NCI-H187 treated with DMSO at 0.1 percent for 48 hours (cell line): Measurements from ENCODE around the gene ITGA8.
"Not testable (repeated sequence)": the region's sequence is repeated elsewhere in the genome, so short reads cannot be mapped to it uniquely, and the experiment has no call there.

Experiments
- DNase-seq: peaks from one replicate; lab custom pipeline; 2025; lab: John Stamatoyannopoulos, UW

Gene ITGA8

GRCh38 chr10:15606377-15606776 lies 113.3 kb downstream of the ITGA8 start:
- DNase-seq = no peak

DNA sequence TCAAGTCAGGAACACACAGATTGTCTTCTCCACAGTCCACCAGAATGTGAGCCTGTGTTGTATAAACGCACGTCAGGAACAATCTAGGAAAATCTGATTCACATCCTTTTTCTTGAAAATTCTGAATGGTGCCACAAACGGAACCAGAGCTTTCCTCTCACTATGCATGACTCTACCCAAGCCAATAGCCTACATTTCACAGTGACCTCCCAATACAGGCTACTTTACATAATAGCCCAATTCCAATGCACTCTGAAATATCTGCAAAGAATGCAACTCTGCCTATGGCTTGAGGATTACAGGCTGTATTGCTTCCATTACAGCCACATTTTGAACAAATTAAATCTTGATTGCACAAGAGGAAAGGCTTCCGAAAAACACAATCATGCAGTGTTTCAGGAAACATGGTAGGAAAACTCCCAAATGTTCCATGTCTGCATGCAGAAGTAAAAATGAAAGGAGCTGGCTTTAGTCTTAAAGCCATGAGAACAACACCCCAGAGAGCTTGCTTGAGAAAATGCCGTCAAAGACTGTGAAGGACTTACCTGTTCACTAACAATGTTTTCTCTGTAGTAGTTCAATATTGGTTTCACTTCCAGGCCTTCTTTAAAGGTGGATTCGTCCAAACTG lies 113.9 kb downstream of the ITGA8 start:
- no peak for DNase-seq

DNA sequence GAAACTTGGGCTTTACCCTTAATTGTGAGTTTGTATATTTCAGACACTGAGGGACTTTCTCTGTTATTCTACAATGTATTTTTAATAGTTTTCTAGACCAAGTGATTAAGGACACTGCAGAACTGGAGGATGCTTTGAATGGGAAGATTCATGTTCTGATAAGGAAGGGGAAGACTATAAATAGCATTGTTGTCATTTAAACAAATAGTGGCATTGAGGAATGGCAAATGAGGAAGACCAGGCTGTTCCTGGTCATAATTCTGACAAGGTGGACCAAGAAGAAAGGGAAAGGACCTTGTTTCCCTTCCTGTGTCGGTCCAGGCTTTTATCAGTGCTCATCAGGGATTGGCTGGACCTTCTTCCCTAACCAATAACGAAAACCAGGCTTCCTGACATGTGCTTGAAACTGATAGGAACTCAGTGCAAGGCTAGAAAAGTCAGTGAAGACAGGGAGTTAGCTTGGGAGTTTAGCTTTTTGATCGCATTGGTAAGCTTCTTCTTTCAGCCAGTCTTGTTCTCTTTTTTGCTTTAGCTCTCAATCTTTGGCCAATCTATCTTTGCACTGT lies 116.2 kb downstream of the ITGA8 start:
- no peak for DNase-seq

DNA sequence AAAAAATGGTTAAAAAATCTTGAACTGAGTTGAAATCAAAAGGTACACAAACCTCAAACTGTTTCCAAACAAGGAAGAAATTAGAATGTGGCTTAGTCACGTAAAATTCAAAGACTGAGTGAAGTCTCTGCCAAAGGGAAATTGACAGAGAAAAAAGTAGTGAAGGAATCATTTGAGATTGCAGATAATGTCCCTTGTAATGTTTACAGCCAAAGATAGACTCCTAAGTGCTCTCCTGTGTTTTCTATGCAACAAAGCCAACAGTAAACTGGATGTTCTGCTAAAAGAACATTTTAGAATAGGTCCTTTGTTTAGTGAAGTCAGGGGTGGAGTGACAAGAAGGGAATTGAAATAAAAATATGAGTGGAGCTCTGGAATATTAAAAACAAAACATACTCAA lies 117.9 kb downstream of the ITGA8 start:
- no peak for DNase-seq

GRCh38 chr10:15595260-15595659 lies 124.5 kb downstream of the ITGA8 start:
- no peak for DNase-seq

GRCh38 chr10:15591937-15592336 lies 127.8 kb downstream of the ITGA8 start:
- no peak for DNase-seq

DNA sequence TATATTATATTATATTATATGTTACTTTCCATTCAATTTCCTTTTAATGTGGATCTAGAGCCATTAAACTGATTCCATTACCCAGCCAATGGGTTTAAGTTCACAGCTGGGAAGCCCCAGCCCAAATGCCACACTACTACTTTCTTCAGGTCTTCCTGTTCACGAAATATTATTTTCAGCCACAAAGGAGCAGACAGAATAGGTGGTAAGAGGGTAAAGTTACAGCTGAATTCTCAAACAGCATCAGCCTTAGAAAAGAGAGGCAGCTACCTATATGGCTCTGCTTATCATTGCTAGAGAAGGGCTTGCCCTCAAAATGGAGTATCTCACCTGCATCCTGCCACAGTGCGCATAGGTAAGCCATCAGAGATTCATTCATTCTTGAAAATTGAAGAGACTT lies 128.3 kb downstream of the ITGA8 start:
- no peak for DNase-seq

DNA sequence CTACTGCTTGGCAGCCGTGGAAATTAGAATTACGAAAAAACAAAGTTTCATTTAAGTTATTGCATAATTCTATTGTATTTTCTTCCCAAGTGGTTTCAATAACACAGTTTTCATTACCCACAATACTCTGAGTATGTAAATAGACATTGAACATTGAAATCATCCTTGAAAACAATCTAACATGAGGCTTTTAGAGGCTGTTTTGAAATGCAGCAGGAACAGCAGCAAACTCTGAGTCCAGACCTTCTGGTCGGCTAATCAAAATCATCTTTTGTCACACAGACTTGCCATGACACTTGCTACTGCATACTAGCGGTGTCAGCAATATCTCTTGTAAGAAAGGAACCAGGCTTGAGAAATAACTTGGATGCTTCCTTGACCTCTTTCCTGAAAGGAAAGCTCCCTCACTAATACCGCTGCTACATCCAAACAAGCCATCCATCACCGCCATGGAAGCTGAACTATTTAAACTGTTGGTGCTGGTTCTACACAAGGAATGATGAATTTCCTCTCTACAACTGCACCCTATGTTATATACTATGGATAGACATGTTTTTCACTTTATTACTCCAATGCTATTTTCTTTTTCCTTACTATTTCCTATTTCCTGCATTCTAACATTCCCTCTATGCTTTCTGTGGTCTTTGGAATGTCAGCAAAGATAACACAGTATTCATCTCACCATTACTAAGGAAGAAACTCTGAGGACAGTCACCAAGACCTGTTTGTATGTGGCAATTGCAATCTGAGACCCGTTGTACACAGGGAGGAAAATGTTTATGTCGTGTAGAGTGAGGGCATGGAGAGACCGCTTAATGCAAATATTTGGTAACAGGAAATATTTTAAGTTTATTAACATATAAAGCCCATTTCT lies 130.8 kb downstream of the ITGA8 start:
- no peak for DNase-seq

DNA sequence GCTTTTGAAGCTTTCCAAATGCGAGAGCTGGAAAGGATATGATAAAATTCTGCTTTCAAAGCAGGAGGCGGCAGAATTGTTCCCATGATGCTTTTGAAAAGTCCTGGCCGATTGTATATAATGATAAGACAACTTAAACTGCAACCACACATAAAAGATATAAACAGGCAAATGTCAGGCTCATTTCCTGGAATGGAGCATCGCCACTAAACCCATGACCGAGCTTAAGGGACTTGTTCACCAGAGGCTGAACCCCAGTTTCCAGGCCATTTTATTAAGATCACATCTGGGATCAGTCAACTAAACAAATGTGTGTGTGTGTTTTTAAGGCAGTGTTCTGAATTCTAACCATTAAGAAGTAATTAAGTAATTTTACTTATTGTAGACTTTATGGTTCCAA lies 131.6 kb downstream of the ITGA8 start:
- DNase-seq = no peak

- DNase-seq = no peak
Measured at GRCh38 chr10:15587271-15587670, 132.5 kb downstream of the ITGA8 start.

DNA sequence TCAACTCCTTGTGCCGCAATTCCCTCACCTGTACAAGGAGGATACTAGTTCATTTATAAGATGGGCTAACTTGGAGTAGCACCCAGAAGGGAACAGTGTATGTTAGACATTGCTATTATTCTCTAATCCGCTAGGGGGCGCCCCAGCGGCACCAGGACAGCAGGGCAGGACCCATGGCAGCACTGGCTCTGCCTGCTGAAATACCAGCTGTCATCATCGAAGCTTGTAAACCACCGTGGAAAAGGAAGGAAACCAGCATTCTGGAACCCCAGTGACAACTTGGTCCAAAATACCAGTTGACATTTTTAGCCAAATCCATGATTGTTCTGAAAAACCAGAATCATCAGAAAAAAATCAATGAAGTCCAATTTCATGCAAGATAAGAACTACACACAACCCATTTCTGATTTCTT lies 134.4 kb downstream of the ITGA8 start:
- DNase-seq = no peak

DNA sequence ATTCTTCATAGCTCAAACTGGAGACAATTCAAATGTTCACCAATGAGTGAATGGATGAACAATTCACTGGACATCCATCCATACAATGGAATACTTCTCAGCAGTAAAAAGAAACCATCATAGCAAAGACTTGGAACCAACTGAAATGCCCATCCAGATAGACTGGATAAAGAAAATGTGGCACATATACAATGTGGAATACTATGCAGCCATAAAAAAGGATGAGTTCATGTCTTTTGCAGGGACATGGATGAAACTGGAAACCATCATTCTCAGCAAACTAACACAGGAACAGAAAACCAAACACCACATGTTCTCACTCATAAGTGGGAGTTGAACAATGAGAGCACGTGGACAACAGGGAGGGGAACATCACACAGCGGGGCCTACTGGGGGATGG lies 136.8 kb downstream of the ITGA8 start:
- DNase-seq = not testable (repeated sequence)

GRCh38 chr10:15579605-15580004 lies 140.1 kb downstream of the ITGA8 start:
- no peak for DNase-seq

DNA sequence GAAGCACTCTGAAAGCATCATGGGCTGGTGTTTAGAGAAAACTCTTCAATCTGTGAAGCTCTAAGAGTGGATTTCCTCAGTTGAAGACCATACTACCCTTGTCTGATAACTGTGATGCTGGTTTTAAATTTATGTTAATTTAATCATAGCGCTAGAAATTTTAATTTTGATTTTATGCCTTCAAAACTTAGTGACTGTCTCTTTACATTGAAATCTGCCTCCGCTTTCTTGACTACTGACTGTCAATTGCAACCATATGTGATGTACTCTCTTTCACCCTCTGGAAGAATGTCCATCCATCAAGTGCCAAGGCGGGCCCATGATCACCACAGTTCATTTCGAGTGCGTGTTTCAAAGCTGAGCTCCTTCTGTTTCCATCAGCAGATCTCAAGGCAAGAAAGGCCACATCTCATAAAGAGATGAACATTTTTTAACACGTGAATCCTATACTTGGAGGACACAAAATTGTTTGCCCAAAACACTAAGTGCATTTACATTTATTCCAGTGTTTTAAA lies 147.1 kb downstream of the ITGA8 start:
- no peak for DNase-seq

DNA sequence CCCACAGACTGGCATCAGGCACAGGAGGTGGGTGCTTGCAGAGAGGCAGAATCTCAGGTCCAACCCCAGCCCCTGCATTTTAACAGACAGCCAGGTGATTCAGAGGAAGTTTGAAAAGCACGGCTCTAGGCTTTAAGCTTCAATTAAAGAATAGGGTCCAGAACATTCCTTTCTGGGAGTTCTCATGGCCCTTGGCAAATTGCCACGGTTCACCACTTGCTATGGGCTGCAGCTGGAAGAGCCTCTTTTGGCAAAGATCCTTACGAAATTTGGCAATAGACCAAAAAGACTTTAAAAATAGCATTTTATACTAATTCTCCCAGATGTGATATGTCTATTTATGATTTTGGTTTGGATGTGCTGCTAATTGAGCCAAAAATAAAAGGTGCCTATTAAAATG lies 148.1 kb downstream of the ITGA8 start:
- no peak for DNase-seq

- DNase-seq = no peak
Measured at GRCh38 chr10:15570738-15571339, 148.9 kb downstream of the ITGA8 start.

DNA sequence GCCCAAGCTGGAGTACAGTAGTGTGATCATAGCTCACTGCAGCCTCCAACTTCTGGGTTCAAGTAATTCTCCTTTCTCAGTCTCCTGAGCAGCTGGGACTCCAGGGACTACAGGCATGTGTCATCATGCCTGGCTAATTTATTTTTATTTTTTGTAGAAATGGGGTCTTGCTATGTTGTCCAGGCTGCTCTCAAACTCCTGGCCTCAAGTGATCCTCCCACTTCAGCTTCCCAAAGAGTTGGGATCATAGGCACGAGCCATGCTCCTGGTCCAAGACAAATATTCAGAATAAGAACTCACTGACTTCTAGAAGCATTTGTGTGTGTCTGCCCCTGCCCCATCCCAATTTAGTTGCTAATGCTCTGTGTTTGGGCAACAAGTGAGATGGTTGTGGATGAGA lies 151.8 kb downstream of the ITGA8 start:
- no peak for DNase-seq

DNA sequence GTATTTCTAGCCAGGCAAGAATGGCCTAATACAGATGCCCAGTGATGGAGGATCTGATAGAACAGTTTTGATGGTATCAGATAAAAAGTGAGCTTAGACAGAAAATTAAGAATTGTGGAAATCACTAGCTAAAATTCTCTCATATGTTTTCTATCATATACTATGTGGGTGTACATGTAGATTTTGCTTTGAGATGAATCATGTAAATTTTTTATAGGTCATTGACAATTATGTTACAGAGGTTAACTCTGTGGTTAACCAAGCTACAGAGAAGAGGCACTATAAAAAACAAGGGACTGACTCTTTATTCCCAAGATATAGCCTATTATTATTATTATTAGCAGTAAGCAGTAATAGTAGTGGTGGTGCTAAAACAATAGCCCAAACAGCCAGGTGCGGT lies 156.5 kb downstream of the ITGA8 start:
- no peak for DNase-seq

DNA sequence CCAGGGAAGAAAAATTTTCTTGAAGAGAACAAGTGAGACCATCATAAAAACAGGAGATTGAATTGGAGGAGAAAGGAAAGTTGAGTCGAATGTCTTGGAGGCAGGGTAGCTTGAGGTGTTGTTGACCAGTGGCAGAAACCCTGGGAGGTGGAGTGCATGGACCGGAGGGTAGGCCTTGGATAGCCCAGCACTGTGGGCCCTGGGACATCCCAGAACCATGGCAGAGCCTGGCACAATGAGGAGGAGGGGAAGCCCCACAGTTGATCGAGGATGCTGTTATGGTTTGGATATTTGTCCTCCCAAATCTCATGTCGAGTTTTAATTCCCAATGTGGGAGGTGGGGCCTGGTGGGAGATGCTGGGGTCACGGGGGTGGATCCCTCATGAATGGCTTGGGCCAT lies 157.1 kb downstream of the ITGA8 start:
- DNase-seq = no peak

DNA sequence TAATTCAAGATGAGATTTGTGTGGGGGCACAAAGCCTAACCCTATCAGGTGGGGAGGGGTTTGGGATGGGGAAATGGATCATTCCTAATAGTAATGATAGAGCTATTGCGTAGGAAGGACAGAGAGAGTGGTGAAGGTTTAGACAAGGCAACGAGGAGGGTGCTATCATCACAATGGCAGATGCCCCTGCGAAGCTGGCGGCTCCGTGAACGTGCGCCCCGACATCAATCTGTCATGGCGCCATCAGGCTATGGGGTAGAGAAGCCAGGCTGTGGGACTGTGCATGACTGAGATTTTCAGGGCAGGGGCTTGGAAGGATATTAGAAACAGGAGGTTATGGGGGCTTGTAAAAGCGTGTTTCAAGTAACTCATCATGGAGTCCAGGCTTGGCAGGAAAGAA lies 157.6 kb downstream of the ITGA8 start:
- DNase-seq = no peak

DNA sequence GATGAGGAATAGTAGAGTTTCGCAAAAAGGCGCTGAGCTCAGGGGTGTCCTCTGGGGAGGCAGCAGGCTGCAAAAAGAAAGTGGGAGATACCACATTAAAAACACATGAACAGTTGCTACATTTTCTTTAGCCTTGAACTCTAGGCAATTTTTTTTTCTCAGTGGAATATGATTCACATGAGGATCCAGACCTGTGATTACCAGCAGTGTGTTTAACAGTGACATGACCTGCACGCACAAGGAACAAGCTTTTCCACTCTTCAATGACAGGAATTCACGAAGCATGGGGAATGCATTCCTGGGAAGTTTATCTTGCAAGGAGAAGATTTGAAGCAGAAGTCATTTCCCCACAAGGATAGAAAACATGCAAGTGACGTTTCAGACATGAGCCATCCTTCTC lies 161.6 kb downstream of the ITGA8 start:
- DNase-seq = no peak

DNA sequence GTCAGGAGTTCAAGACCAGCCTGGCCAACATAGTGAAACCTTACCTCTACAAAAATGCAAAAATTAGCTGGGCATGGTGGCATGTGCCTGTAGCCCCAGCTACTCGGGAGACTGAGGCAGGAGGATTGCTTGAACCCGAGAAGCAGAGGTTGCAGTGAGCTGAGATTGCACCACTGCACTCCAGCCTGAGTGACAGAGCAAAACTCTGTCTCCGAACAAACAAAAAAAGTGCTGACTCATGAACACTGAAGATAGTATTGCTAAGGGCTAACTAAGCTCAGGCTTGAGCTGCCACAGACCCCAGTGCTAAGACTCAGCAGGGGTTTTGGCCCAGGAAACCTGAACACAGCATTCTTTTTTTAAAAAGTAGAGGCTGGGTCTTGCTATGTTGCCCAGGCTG lies 162.6 kb downstream of the ITGA8 start:
- not testable (repeated sequence) for DNase-seq

- no peak for DNase-seq
Measured at GRCh38 chr10:15550950-15551349, 168.8 kb downstream of the ITGA8 start.
